K562 (cell line): ENCODE data around the gene PHF20.
"Not testable (repeated sequence)": the region's sequence is repeated elsewhere in the genome, so short reads cannot be mapped to it uniquely, and the experiment has no call there.

Source experiments
- MAFF ChIP-seq: IDR thresholded peaks from 2 replicates; pipeline ENCODE4 v1.6.1; 2012; ENCODE audit warnings: low read length, improper control_type of control experiment
- MAZ ChIP-seq, 2 experiments: fragments of 450-650 bp in 1 of 2; sonication (generic) in 1 of 2; formaldehyde crosslinking; IDR thresholded peaks in 1 of 2; conservative IDR thresholded peaks in 1 of 2; 2 replicates each; pipeline versions ENCODE4 v1.4.0 to v1.5.0; 2020; ENCODE audit warnings: mild to moderate bottlenecking in 1 of 2, missing genetic modification reagents in 1 of 2
- TF ChIP-seq, protein P1 (sequence below), 3 experiments: IDR thresholded peaks in 2 of 3; conservative IDR thresholded peaks in 1 of 3; 2 replicates each; pipeline ENCODE4 v1.5.1; 2011 to 2012; ENCODE audit warnings: low read length in 3 of 3, mild to moderate bottlenecking in 3 of 3, control low read depth in 2 of 3, improper control_type of control experiment in 1 of 3, inconsistent platforms in 1 of 3, low read depth in 1 of 3, mixed read lengths in 1 of 3, moderate library complexity in 1 of 3; ENCODE audit not compliant: insufficient read depth in 2 of 3

DNA sequence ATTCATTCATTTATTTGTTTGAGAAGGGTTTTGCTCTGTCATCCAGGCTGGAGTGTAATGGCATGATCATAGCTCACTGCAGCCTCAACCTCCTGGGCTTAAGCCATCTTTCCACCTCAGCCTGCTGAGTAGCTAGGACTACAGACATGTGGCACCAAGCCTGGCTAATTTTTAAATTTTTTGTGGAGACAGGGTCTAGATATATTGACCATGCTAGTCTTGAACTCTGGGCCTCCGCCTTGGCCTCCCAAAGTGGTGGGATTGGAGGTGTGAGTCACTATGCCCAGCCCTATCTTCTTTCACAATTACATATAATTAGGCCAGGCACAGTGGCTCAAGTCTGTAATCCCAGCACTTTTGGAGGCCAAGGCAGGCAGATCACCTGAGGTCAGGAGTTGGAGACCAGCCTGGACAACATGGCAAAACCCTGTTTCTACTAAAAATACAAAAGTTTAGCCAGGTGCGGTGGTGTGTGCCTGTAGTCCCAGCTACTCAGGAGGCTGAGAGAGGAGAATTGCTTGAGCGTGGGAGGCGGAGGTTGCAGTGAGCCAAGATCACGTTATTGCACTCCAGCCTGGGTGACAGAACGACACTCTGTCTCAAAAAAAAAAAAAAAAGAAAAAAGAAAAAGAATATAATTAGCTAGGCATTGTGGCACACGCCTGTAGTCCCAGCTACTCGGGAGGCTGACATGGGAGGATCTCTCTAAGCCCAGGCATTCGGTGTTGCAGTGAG lies 110.8 kb downstream of the PHF20 start:
- TF ChIP-seq MAFF; MAZ (CRISPR knock-in tag; conservative IDR thresholded peaks at IDR 0.05 in 1 of 2, IDR thresholded peaks at IDR 0.05 in 1 of 2): not testable (repeated sequence)
- TF ChIP-seq, protein P1, sequence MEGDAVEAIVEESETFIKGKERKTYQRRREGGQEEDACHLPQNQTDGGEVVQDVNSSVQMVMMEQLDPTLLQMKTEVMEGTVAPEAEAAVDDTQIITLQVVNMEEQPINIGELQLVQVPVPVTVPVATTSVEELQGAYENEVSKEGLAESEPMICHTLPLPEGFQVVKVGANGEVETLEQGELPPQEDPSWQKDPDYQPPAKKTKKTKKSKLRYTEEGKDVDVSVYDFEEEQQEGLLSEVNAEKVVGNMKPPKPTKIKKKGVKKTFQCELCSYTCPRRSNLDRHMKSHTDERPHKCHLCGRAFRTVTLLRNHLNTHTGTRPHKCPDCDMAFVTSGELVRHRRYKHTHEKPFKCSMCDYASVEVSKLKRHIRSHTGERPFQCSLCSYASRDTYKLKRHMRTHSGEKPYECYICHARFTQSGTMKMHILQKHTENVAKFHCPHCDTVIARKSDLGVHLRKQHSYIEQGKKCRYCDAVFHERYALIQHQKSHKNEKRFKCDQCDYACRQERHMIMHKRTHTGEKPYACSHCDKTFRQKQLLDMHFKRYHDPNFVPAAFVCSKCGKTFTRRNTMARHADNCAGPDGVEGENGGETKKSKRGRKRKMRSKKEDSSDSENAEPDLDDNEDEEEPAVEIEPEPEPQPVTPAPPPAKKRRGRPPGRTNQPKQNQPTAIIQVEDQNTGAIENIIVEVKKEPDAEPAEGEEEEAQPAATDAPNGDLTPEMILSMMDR (IDR thresholded peaks at IDR 0.05 in 2 of 3, conservative IDR thresholded peaks at IDR 0.05 in 1 of 3; ENCODE audit: insufficient read depth in 2 of 3, low read depth in 1 of 3, low read length in 3 of 3): not testable (repeated sequence)
